ENCODE measurements around the gene ZNF480.

- TF ChIP-seq EZH2phosphoT487 (IDR thresholded peaks at IDR 0.05; ENCODE audit: borderline replicate concordance) (no peak), EGR1 (IDR thresholded peaks at IDR 0.05; ENCODE audit: low read depth) (no peak), CTCF (IDR thresholded peaks at IDR 0.05 in 2 of 3, conservative IDR thresholded peaks at IDR 0.05 in 1 of 3; ENCODE audit: borderline replicate concordance in 1 of 3, insufficient read depth in 1 of 3, low read depth in 2 of 3, low read length in 2 of 3) (no peak), RAD21 (IDR thresholded peaks at IDR 0.05; ENCODE audit: low read depth) (no peak), SIN3A (IDR thresholded peaks at IDR 0.05; ENCODE audit: low read depth) (no peak), ELF1 (IDR thresholded peaks at IDR 0.05; ENCODE audit: borderline replicate concordance, low read depth) (no peak), ZNF274 (IDR thresholded peaks at IDR 0.05; ENCODE audit: low read depth, low read length) (no peak)
Observed at GRCh38 chr19:52336117-52336790, 39.3 kb downstream of the ZNF480 start, which contains the start of gene ZNF610.

Data from HCT116 (cell line).